HG03045 (cell line): ENCODE measurements around the gene A4GALT.

Source experiments
- ATAC-seq: cut with Tn5 transposase; IDR thresholded peaks from one replicate; pipeline ENCODE4 v1.9.1; 2021; ENCODE audit warnings: mild to moderate bottlenecking, moderate library complexity; ENCODE audit not compliant: unreplicated experiment

A4GALT gene

DNA sequence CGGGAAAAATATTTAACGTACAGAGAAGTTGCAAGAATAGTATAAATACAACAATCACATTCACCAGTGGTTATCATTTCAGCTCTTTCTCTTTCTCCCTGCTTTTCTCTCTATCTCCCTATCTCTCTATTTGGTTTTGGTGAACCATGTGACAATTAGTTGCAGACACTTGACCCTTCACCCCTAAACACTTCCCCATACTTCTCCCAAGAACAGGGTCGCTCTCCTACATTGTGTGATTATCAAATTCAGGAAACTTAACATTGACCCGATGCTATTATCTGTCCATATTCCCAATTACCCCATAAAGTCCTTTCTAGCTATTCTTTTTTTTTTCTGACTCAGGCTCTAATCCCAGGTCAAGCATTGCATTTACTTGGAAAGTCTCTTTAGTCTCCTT, 66.7 kb downstream of the A4GALT start:
- ATAC-seq = no peak

DNA sequence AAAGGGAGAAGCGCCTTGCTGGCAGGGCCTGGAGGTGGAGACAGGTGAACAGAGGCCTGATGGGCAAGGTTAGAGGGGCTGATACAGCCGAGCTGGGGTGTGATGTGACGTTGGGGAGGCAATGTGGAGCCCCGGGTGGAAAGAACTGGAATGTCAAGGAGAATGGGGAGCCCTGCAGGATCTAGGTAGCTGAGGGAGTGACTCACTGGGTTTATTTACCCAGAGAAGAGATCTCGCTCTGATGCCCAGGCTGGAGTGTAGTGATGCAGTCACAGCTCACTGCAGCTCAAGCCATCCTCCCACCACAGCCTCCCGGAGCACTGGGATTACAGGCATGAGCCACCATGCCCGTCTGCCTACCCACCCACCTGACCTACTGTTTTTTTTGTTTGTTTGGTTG, 69.5 kb downstream of the A4GALT start:
- ATAC-seq = no peak

- peak; percentile 73 for ATAC-seq
Measured at GRCh38 chr22:42649246-42650099, 71.2 kb downstream of the A4GALT start, which contains the start of gene CYB5R3. Gene CYB5R3, minus strand, starts transcription at chr22:42649392. Its CDS starts 77 bp downstream, at chr22:42649315.

- peak; percentile 37 for ATAC-seq
Measured at GRCh38 chr22:42648368-42649245, 72.1 kb downstream of the A4GALT start.

DNA sequence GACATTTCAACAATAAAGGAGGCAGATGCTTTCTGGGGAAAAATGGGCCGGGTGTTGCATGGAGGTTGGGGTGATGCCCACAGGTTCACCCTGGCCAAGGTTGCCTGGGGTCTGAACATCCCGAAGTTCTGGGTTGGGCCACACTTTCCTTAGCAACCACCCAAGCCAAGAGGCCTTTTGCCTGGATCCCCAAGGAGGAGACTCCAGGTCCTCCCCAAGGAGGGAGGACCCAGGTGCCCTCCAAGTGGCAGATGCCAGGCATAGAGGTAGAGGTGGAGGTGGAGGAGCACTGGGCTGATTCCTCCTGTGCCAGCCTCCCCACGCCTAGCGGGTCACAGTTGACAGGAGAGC, 72.7 kb downstream of the A4GALT start:
- no peak for ATAC-seq

- no peak for ATAC-seq
Measured at GRCh38 chr22:42646569-42647525, 73.8 kb downstream of the A4GALT start.

GRCh38 chr22:42645938-42646568, 74.6 kb downstream of the A4GALT start:
- no peak for ATAC-seq

DNA sequence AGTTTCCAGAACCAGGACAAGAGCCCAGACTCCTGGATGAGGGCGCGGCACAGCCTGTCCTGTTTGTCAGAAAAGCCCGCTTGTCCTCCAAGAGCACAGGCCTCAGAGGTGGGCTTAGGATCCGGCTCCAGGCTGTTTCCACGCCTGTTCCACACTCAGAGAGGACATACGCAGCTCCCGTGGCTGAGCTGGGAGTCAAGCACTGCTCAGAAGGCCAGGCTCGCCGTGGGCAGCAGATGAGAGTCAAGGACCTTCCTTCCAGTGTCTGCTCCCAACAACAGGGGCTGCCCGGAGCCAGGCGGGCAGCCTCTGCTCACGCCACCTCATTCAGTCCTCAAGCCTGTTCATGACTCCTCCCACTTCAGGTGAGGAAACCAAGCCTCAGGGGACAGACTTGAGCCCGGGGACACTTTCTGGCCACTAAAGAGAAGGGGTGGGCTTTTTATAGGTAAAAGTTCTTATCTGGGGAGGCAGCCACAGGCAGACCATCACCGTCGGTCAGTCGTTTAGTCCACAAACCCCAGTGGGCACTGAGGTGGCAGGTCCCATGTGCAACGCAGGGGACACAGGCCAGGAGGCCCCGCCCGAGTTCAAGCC, 75.2 kb downstream of the A4GALT start:
- no peak for ATAC-seq

DNA sequence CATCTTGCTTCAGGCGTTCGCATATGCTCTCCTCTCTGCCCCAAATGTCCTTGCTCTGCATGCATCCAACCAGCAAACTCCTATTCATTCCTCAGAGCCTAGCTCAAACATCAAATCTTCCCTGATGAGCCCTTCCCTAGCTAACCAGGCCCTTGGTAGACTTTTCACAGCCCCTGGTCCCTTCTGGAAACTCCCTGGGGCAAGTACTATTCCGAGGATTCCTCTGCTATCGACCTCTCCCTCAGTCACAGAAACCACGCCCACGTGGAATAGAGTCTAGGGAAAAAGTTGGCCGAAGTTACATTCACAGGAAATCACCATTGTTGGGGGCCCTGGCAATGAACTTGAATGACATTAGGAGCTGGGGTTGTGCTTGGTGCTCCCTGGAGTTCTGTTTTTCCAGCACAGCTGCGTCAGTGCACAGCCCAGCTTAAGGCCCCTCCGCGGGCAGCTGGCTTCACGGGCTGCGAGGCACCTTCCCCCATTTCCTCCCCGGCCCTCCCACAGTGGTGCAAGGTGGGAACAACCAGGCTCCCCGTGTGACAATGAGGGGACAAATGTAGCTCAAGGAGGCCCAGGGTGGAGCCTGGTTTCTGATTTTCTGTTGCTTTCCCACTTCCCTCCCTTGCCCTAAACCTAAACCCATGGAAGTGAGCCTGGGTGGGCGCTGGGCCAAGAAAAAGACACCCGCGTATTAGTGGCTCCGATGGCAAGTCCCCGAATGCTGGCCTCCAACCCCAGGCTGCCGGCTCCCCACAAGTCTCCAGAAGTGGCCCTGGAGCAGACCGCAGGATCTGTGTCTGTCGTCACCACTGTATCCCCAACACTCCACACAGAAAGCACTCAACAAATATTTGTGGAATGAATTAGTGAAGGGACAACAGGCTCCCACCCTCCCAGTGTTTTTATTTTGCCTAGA, 76.0 kb downstream of the A4GALT start:
- no peak for ATAC-seq

GRCh38 chr22:42643634-42644421, 76.8 kb downstream of the A4GALT start:
- ATAC-seq = no peak

- ATAC-seq = no peak
Measured at GRCh38 chr22:42642806-42643633, 77.7 kb downstream of the A4GALT start.
